Colon (tissue), 2 donors: ENCODE measurements around the gene DDRGK1.

ENCODE experiments used
- FAIRE-seq: peaks from 2 replicates; lab custom pipeline; 2012; peaks lifted over from hg19 to GRCh38; lab: Jason Lieb, UNC
- donor health status: control.
- donor health status: control.

The DDRGK1 gene

GRCh38 chr20:3204124-3204794 is at the start of gene DDRGK1:
TSS of gene DDRGK1 (minus strand) at chr20:3204682. CDS start at chr20:3204627, 55 bp downstream.
- no peak for FAIRE-seq

GRCh38 chr20:3251806-3252205 is 47.3 kb upstream of the DDRGK1 start:
- no peak for FAIRE-seq

- no peak for FAIRE-seq
Observed at GRCh38 chr20:3250091-3250504, 45.6 kb upstream of the DDRGK1 start.

GRCh38 chr20:3248993-3249347 is 44.5 kb upstream of the DDRGK1 start:
- no peak for FAIRE-seq

GRCh38 chr20:3248167-3248992 is 43.9 kb upstream of the DDRGK1 start:
- FAIRE-seq = no peak

GRCh38 chr20:3247638-3248037 is 43.2 kb upstream of the DDRGK1 start:
- no peak for FAIRE-seq

GRCh38 chr20:3246682-3247081 is 42.2 kb upstream of the DDRGK1 start:
- no peak for FAIRE-seq

GRCh38 chr20:3245711-3246110 is 41.2 kb upstream of the DDRGK1 start:
- no peak for FAIRE-seq

- no peak for FAIRE-seq
Observed at GRCh38 chr20:3245156-3245555, 40.7 kb upstream of the DDRGK1 start.

- no peak for FAIRE-seq
Observed at GRCh38 chr20:3244613-3245012, 40.1 kb upstream of the DDRGK1 start.

- no peak for FAIRE-seq
Observed at GRCh38 chr20:3243718-3244358, 39.4 kb upstream of the DDRGK1 start.

- FAIRE-seq = no peak
Observed at GRCh38 chr20:3242172-3242692, 37.8 kb upstream of the DDRGK1 start.

- no peak for FAIRE-seq
Observed at GRCh38 chr20:3240776-3241363, 36.4 kb upstream of the DDRGK1 start.

- no peak for FAIRE-seq
Observed at GRCh38 chr20:3239867-3240775, 35.6 kb upstream of the DDRGK1 start.

- no peak for FAIRE-seq
Observed at GRCh38 chr20:3239026-3239866, 34.8 kb upstream of the DDRGK1 start, which contains the start of gene SLC4A11. TSS of gene SLC4A11 (minus strand) at chr20:3239190. CDS start at chr20:3239137, 53 bp downstream.

- no peak for FAIRE-seq
Observed at GRCh38 chr20:3238616-3239025, 34.1 kb upstream of the DDRGK1 start.

- FAIRE-seq = no peak
Observed at GRCh38 chr20:3237958-3238615, 33.6 kb upstream of the DDRGK1 start.

GRCh38 chr20:3237011-3237957 is 32.8 kb upstream of the DDRGK1 start:
- FAIRE-seq = no peak
